CD4-positive, alpha-beta T cell treated with Interleukin-15 for 4 hours (primary cell): ENCODE results near the gene KIAA0825.

Experiments
- DNase-seq: peaks from one replicate; pipeline ENCODE4 v3.0.0-alpha.2; 2020; ENCODE audit warnings: low spot score

KIAA0825 gene

GRCh38 chr5:94577466-94578245, 40.7 kb downstream of the KIAA0825 start:
- DNase-seq: peak; percentile 62

GRCh38 chr5:94575196-94575595, 43.2 kb downstream of the KIAA0825 start:
- DNase-seq: peak; percentile 28

- peak; percentile 15 for DNase-seq
Observed at GRCh38 chr5:94573349-94573748, 45.1 kb downstream of the KIAA0825 start.

DNA sequence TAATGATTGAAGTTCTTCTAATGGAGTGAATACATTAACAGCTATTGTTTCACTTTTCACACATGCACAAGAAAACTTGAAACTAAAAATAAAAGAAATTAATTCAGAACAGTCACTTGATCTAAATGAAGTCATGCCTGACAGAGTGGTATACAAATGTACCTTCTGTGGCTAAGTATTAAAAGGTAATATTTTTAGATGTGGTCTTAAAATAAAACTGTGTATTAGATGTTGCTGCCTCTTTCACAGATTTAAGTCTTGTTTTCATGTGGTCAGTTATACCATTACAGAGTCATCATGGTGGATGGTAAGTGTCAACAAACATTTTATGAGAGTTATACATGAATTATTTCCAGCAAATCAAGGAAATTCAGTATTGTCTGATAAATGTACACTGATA, 47.0 kb downstream of the KIAA0825 start:
- no peak for DNase-seq

DNA sequence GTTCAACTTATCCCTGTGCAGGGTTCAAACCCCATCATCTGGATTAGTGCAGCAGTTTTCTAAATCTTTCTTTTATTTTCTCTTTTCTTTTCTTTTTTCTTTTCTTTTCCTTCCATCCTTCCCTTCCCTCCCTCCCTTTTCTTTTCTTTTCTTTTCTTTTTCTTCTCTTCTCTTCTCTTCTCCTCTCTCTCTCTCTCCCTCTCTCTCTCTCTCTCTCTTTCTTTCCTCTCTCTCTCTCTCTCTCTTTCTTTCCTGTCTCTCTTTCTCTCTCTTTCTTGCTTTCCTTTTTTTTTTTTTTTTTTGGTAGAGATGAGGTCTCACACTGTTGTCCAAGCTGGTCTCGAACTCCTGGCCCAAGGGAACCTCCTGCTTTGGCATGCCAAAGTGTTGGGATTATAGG, 53.6 kb downstream of the KIAA0825 start:
- no peak for DNase-seq

DNA sequence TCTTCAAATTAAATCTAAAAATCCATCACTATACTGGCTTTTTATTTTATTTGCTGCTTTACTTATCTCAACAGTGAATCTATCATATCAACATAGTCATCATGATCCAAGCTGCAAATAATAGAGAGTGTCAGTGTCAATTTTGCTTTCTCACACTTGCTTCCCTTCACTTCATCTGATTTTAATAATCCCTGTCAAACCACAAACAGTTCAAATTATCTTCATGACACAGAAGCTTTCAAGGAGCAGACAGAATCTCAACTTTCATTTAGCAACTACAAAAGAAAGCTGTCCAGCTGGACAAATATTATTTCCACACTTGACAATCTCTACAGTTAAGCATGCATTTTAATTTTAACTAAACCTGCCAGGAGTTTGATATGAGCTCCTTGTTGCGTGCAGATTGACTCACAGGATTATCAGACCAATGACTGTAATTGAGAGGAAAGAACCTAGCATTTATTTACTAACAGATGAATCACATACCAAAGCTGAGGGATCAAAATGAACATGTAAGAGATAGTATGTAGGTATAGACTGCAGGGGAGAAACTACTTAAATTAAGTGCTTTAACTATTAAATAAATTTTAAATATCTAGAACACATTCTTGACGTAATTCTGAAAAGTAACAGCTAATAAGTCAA, 56.0 kb downstream of the KIAA0825 start:
- DNase-seq: no peak

DNA sequence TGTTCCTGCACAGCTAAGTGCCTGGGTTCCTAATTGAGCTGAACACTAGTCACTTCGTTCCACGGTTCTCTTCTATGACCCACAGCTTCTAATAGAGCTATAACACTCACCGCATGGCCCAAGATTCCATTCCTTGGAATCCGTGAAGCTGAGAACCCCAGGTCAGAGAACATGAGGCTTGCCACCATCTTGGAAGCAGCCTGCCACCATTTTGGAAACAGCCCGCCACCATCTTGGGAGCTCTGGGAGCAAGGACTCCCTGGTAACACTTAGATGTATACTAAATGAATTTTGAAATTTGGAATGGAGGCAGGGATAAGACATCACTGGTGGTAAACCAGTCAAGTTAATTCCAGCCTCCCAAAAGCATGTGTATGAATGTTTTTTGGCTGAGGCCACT, 60.4 kb downstream of the KIAA0825 start:
- no peak for DNase-seq

DNA sequence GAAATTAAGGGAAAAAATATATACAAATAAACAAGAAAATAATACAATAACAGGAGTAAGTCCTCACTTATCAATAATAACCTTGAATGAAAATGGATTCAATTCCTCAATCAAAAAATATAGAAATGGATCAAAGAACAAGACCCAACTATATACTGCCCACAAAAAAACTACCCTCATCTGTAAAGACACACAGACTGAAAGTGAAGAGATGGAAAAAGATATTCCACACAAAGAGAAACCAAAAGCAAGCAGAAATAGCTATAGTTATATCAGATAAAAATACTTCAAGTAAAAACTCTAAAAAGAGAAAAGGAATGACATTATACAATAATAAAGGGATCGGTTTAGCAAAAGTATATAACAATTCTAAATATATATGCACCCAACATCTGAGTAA, 66.5 kb downstream of the KIAA0825 start:
- DNase-seq: no peak

GRCh38 chr5:94545870-94546625, 72.4 kb downstream of the KIAA0825 start:
- DNase-seq: no peak

DNA sequence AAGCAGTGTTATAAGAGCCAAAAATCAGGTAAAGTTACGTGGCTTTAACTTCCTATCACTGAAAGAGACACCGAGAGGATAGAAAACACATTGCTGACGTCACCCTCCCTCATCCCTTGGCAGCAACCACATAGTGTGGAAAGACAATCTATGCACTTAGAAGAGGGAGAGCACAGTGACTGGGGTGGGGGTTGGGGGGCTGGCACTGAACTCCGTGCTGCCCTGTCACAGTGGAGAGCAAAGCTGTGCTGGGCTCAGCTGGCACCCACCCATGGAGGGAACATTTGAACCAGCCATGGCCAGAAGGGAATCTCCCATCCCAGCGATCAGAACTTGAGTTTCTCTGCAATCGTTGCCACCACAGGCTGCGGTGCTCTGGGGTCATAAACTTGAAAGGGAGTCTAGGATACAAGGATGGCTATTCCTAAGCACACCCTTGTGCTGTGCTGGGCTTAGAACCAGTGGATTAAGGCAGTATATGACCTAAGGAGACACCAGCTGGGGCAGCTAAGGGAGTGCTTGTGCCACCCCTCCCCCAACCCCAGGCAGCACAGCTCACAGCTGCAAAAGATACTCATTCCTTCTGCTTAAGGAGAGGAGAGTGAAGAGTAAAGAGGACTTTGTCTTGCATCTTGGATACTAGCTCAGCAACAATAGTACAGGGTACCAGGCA, 73.4 kb downstream of the KIAA0825 start:
- no peak for DNase-seq

GRCh38 chr5:94544031-94544650, 74.3 kb downstream of the KIAA0825 start:
- no peak for DNase-seq

- DNase-seq: no peak
Observed at GRCh38 chr5:94540856-94541494, 77.4 kb downstream of the KIAA0825 start.

DNA sequence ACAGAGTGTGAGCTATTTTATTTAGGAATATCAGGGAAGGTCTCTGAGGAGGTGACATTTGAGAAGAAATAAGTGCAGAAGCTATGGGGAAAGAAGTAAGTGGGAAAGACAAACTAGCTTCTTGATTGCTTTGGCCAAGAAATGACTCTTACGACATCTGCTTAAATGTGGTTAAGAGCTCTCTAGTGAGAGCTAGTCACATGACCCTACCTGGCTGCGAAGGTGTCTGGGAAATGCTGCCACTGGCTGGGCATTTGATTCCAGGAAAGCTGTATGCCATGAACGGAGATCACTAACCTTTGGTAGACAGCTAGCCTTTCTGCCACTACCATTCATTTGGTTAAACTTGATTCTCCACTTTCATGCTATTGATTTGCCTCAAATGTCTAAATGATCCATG, 80.1 kb downstream of the KIAA0825 start:
- DNase-seq: no peak

DNA sequence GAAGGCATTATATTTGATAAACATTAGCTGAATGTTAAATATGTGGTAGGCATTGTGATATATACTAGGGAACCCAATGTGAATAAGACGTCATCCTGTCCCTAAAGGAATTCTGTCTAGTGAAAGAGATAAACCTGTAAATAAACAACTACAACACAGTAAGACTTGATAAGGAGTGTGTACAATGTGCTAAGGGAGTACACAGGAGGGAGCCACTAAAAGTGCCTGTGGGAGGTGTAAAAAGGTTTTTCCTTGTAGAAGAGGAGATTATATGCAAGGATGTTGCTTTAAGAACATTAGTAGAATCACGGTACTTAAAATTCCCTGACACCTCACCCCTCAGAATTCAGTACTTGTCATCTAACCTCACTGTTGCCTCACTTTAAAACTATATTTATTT, 91.7 kb downstream of the KIAA0825 start:
- no peak for DNase-seq

DNA sequence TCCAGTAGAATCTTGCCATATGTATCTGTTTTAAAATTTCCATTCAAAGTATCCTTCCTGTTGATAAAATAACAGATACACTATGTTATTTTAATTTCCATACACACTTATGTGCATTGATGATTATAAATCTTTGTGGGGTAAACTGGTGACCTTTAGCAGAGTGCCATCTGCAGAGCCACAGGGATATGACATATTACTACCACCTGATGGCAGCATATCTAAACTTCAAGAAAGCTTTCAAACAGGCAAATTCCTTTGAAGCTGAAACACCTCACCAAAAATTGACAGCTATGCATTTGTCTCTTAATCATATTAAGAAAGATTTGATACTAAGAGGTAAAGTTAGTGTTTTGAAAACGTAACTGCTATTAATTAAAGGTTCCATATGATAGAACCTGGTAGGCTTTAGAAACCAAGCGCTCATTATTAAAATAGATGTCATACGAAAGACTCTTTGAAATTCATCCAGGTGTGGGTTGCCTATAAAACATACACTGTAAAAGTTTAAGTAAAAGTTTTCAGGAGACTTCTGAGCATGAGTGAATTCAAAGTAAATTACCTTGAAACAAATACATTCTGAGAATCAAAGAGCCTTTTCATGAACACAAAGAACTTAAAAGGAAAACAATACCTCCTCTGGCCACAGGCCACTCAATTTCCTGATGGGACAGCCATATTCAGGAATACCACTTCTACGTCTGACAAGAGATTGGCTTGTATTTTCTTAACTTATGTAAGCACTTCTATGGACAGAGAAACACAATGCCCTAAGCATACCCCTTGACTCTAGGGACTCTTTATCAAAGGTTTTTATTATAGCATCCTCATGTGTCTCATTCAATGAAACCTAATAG, 93.3 kb downstream of the KIAA0825 start:
- DNase-seq: peak; percentile 60

GRCh38 chr5:94523018-94523417, 95.4 kb downstream of the KIAA0825 start:
- no peak for DNase-seq

DNA sequence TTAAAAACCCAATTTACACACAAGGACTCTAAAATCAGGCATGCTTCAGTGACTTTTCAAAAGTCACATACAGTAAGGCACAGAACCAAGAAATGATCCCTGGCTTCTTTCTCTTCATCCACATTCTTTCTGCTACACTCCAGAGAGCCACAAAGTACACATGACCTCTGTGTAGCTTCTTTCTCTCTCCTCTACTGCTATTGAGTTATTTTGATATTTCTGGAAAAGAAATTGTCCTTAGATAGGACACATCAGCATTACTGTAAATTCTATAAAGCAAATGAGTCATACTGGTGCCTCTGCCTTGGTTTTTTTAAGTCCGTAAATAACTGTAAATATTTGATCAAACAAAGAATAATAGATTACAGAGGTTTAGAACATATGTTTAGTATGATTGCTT, 96.3 kb downstream of the KIAA0825 start:
- DNase-seq: no peak

DNA sequence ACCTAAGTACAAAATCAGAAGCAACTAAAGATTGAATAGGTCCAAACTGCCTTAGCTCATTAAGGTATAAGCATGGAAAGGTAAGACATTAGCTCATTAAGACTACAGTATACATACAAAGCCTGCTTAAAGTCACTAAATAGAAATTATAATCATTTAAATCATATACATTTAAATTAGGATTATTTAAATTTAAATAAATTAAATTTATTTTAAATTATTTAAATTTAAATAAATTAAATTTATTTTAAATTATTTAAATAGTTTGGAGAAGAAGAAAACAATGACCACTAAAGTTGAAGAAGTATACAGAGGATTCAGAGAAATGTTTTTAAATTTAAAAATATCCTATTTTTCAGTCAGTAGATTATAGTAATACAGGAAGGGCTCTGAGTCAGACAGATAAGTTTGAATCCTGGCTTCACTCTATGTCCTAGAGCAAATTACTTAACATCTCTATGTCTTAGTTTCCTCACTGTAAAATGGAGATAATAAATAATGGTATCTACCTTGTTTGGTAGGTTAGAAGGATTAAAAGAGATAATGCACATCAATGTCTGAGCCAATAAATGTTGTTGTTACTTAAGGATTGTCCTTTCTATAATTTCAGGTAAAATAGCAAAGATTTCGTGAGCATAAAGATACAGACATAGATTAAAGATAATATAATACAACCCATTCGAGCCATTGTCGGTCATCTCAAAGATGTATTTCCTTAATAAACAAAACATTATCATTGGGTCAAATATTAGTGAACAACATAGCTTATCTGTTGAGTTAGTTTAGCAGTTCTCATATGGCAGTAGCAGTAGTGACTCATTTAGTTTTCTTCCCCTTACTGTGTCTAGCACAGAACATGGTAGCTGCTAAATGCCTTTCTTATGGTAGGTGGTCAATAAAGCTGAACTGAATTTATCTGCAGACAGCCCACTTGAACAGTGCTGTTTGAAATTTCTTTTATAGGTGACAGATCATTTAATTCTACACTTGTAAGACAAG, 100.6 kb downstream of the KIAA0825 start:
- DNase-seq: no peak

DNA sequence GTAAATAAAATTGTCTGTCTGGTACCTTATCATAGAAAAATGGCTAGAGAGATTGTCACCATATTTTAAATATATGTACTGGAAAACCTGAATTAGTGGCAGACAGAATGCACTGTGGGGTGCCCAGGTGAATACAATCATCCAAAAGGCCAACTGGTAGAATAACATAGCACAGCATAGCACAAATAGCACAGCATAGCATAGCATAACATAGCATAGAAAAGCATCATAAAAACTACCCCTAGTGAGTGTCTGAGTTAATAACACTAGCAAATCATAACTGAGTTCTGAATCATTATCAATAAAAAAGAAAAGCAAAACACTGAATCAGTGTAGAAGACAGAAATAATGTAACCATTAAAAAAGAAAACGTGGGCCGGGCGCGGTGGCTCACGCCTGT, 102.3 kb downstream of the KIAA0825 start:
- no peak for DNase-seq
